22Rv1 (cell line): ENCODE measurements around the gene HTRA1.

Source experiments
- ZFX ChIP-seq: fragments of 450-650 bp; IDR thresholded peaks from 2 replicates; pipeline ENCODE4 v1.6.1; 2017; ENCODE audit warnings: antibody characterized with exemption, borderline replicate concordance
- TF ChIP-seq, protein P1 (sequence below): fragments of 450-650 bp; IDR thresholded peaks from 2 replicates; pipeline ENCODE4 v1.5.1; 2017; ENCODE audit warnings: mild to moderate bottlenecking

- TF ChIP-seq, protein P1, sequence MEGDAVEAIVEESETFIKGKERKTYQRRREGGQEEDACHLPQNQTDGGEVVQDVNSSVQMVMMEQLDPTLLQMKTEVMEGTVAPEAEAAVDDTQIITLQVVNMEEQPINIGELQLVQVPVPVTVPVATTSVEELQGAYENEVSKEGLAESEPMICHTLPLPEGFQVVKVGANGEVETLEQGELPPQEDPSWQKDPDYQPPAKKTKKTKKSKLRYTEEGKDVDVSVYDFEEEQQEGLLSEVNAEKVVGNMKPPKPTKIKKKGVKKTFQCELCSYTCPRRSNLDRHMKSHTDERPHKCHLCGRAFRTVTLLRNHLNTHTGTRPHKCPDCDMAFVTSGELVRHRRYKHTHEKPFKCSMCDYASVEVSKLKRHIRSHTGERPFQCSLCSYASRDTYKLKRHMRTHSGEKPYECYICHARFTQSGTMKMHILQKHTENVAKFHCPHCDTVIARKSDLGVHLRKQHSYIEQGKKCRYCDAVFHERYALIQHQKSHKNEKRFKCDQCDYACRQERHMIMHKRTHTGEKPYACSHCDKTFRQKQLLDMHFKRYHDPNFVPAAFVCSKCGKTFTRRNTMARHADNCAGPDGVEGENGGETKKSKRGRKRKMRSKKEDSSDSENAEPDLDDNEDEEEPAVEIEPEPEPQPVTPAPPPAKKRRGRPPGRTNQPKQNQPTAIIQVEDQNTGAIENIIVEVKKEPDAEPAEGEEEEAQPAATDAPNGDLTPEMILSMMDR = no peak
- no peak for TF ChIP-seq ZFX
These were observed 97.9 kb downstream of the HTRA1 start for GRCh38 chr10:122559228-122559627.
